GM18519 (cell line): Measurements from ENCODE around the gene RRP1B.

ENCODE experiments used
- ATAC-seq: cut with Tn5 transposase; IDR thresholded peaks from one replicate; pipeline ENCODE4 v1.9.1; 2021; ENCODE audit warnings: mild to moderate bottlenecking, moderate library complexity; ENCODE audit not compliant: unreplicated experiment, low FRiP score

Gene RRP1B

GRCh38 chr21:43719748-43720538 lies 60.6 kb downstream of the RRP1B start:
- no peak for ATAC-seq

DNA sequence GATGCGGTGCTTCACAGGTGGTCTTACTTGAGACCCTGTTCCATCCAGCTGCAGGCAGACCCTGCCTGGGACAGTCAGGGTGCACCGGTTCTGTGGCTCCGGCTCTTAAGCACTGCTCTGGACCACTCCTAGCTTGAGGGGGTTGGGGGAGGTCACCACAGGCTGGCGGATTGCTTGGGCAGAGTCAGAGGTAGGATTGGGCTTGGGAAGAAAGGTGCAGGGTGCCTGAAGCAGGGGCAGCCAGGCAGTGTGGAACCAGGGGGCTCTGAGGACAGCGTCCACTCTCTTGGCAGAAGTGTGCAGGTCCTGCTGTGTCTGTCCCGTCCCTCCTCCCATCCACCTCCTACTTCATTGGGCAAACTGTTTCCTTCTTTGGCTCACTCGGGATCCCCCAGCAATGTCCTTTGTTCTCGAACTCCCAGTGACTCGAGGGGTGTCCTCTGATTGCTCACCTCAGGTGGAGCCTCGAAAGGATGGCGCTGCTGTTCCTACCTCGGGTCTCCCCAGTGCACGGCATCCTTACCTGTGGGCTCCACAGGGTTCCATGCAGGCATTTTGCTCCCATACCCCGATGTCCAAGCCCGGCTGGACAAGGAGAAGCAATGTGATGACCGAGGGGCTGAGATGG lies 61.3 kb downstream of the RRP1B start:
- ATAC-seq: no peak

GRCh38 chr21:43721206-43721605 lies 61.8 kb downstream of the RRP1B start:
- no peak for ATAC-seq

DNA sequence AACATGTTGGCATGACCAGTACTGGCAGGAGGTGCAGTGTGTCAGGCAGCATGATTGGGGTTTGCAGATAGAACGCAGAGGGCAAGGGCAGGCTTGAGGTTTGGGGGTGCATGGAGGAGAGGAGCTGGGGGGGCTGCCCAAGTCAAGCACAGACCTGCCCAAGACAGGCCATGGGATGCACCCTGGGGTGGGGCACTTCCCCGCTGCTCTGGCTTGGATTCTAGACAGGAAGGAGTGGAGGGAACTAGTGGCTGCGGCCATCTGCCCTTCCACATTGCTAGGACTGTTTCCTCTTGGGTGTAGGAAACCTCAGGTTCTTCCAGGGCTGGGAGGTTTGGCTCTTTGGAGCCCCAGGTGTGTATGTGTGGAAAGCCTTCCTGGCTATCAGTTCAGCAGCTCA lies 62.6 kb downstream of the RRP1B start:
- no peak for ATAC-seq

DNA sequence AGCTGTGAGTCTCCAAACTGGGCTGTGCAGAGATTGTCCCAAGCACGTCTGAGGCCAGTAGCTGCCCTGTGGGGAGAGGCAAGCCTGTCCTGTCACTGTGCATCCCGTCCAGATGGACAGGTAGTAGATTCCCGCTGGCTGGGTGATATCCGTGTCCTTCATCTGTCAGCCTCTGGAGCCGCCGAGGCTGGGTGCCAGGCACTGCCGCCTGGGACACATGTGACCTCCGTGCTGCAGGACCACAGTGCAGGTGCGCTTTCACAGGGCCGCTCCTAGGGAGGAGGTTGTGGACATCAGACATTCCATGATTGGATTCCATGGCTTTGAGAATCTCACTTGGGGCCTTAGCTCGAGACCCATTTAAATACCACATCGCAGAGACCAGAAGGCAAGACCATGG lies 64.3 kb downstream of the RRP1B start:
- no peak for ATAC-seq

DNA sequence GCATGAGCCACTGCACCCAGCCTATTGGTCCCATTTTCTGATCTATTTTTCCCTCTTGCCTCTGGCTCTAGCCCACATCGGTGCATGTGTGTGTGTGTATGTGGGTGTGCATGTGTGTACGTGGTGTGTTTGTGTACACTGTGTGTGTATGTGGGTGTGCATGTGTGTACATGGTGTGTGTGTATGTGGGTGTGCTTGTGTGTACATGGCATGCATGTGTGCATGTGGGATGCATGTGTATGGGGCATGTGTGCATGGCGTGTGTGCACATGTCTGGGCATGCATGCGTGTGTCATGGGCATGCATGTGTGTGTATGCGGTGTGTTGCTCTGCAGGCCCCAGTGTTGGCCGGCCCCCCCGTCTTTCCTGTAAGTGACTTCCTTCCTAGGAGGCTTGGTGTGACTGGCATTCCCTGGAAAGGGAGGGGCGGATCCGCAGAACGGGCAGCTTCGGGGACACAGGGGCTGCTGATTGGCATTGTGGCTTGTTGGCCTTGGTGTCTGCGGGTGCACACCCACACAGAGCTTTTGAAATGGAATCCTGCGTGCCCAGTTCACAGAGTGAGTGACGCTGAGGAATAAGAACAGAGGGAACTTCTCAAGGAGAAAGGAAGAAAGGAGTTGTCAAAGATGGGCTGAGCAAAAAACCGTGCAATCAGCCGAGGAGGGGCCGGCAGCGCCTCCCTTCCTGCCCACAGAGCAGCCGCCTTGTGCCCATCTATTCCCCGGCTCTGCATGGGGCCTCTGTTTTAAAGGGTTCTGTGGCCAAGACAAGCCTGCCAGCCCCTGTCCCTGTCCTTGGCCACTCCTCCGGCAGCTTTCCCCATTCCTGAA lies 67.5 kb downstream of the RRP1B start:
- no peak for ATAC-seq

GRCh38 chr21:43727519-43728153 lies 68.3 kb downstream of the RRP1B start:
- ATAC-seq: no peak

- ATAC-seq: no peak
Observed at GRCh38 chr21:43728154-43728466, 68.8 kb downstream of the RRP1B start.

DNA sequence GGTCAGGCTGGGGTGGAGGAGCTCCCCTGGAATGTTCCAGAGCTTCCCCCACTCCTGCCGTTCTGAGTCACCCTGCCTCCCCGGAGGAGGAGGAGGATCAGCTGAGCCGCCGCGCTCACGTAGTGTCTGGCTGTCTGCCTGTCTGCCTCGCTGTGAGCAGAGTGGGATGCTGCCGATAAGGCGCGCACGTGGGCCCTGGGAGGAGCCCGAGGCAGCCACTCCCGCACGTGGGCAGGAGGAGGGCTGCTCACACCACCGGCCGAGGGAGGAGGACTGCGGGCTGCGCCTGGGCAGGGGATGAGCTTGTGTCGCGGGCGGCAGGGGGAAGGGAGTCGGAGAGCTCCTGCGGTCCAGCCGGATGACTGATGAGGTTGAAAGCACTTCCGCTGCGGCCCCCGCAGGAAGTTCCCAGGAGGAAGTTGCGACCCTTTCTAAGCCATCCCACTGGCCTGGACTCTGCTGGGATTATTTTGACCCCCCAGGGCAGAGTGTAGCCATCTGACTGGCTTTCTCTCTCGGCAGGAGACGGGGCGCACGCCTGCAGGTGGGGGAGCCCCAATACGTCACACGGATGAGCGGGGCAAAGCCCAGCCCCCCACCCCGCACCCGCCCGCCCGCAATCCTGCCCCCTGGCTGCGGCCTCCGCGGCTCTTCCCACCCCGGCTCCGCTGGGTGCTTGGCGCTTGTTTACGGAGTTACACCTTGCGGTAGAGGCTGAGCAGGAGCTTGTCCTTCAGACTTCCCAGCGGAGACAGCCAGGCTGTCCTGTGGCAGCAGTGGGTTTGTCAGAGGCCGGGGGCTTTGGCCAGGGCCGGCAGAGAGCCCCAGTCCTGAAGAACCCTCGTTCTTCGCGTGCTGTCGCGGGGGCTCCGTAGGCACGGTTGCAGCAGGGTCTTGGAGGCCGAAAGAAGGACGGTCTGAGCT lies 69.4 kb downstream of the RRP1B start:
- peak; percentile 45 for ATAC-seq

- ATAC-seq: no peak
Observed at GRCh38 chr21:43731476-43731875, 72.1 kb downstream of the RRP1B start.

GRCh38 chr21:43731891-43732711 lies 72.7 kb downstream of the RRP1B start:
- no peak for ATAC-seq

DNA sequence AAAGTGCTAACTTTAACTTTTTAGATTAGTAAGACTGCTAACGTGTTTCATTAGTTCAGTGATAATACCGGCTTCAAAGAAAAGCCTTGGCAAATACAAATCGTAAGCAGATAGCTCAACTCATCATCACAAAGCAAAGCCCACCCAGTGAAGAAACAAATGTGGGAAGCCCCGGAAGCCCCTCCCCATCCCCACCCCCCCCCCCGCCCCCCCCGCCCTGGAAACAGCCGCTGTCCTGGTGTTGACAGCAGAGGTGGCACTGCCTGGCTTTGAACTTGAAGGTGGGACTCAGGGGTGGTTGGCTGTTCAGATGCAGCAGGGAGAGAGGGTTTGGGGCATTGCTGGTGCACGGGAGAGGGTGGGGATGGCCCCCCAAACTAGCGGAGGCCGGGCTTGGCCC lies 73.7 kb downstream of the RRP1B start:
- no peak for ATAC-seq

DNA sequence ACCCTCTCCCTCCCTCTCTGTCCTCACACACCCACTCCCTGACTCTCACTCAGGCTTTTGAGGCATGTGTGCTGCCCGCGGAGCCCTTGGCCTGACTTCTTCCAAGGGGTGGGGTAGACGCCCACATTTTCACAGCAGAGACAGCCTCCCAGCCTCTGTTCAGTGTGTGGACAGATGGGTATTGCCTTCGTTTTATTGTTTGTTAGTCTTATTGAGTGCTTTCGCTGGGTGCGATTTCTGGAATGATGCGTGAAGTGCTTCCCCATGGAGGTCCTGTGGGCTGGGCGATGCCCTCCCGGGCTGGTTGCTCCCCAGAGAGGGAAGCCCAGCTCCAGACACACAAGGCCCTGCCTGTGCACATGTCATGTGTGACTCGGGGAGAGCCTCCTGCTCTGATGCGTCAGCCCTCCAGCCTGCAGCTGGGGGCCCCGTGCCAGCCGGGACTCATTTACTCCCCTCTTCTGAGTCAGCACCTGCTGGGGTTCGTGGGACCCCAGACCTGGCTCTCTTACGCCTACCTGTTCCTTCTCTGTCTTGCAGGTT lies 74.2 kb downstream of the RRP1B start:
- no peak for ATAC-seq

- no peak for ATAC-seq
Observed at GRCh38 chr21:43734131-43734927, 75.0 kb downstream of the RRP1B start.

- ATAC-seq: no peak
Observed at GRCh38 chr21:43734928-43735229, 75.5 kb downstream of the RRP1B start.

- no peak for ATAC-seq
Observed at GRCh38 chr21:43735236-43736091, 76.1 kb downstream of the RRP1B start.

DNA sequence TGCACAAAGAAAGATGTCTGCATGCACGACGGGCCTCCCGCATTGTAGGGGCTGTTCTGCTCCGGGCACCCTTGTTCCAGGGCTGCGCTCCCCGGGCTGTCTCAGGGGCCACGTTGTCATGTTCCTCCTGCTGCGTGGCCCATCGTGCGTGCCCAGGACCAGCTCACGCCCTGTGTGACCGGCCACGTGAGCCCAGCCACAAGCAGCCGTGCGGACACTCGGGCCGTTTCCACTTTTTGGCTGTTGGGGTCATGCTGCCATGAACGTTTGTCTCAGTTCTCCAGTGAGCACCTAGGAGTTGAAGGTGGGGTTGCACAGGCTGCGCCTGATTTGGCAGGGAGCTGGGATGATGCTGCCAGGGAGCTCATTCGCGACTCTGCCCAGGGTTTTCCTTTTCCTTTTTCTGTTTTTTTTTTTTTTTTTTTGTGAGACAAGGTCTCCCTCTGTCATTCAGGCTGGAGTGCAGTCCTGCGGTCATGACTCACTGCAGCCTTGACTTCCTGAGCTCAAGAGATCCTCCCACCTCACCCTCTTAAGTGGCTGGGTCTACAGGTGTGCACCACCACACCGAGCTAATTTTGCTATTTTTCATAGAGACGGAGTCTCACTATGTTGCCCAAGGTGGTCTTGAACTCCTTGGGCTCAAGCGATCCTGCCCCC lies 77.0 kb downstream of the RRP1B start:
- no peak for ATAC-seq
